Muscle of leg (tissue), 11 donors: ENCODE measurements around the gene KRT77. TPM values are rescaled to one million over a fixed set of nuclear protein-coding genes. Genes with fewer than 3 reads are reported as not detected.

Source experiments
- DNase-seq: peaks from one replicate; pipeline ENCODE4 v3.0.0; 2013
- H3K27ac ChIP-seq: one replicate; pipeline ENCODE4 v1.5.1; 2013; ENCODE audit warnings: mild to moderate bottlenecking, low read length, control low read depth
- H3K27me3 ChIP-seq: one replicate; pipeline ENCODE4 v1.6.1; 2013; ENCODE audit warnings: low read length; ENCODE audit not compliant: control insufficient read depth, insufficient read depth
- H3K36me3 ChIP-seq: one replicate; pipeline ENCODE4 v1.6.1; 2013; ENCODE audit warnings: low read length; ENCODE audit not compliant: control insufficient read depth, insufficient read depth
- H3K4me1 ChIP-seq: one replicate; pipeline ENCODE4 v1.6.1; 2013; ENCODE audit warnings: low read length; ENCODE audit not compliant: control insufficient read depth, insufficient read depth
- H3K4me3 ChIP-seq: one replicate; pipeline ENCODE4 v1.5.1; 2013; ENCODE audit warnings: low read length, control low read depth
- H3K9me3 ChIP-seq: replicated peaks from 2 replicates; pipeline ENCODE4 v1.6.1; 2013; ENCODE audit warnings: low read depth, low read length; ENCODE audit not compliant: control insufficient read depth
- WGBS: methylation state at CpG from one replicate; pipeline ENCODE4 v1.1.5; 2013; ENCODE audit warnings: missing lambda C conversion rate; ENCODE audit not compliant: insufficient coverage; 5-methylcytosine and 5-hydroxymethylcytosine counted together
- polyA plus RNA-seq, 8 donors: library from polyadenylated mRNA; unstranded; fragments of 120-200 nt; gene quantifications; one replicate each; pipeline versions ENCODE4 v1.2.1 to v1.2.3, GENCODE V29; 2013; ENCODE audit warnings: inconsistent platforms in 1 of 8, low replicate concordance in 1 of 8; ENCODE audit not compliant: insufficient read length in 8 of 8, insufficient read depth in 1 of 8
- total RNA-seq: library from RNA; stranded (reverse); fragments of 120-200 nt; gene quantifications from one replicate; pipeline ENCODE4 v1.2.4, GENCODE V29; 2013

Gene KRT77
- total and polyA plus RNA-seq, 9 donors, result 0.08 to 0.61 TPM; not detected in 7

GRCh38 chr12:52650520-52651081 is 52.7 kb downstream of the KRT77 start:
- no peaks in the 10 kb centered on the region for H3K9me3 ChIP-seq
- H3K27me3 ChIP-seq, result peaks cover 17% of the 10 kb centered on the region
- no peak overlapping the region for H3K27ac ChIP-seq
- 35% methylated on average over 12 of the region's 12 CpGs for WGBS
- no peak overlapping the region for H3K4me3 ChIP-seq
- H3K36me3 ChIP-seq, result no peaks in the 10 kb centered on the region
- peaks cover 7% of the 10 kb centered on the region for H3K4me1 ChIP-seq
- peak; percentile 47 for DNase-seq

DNA sequence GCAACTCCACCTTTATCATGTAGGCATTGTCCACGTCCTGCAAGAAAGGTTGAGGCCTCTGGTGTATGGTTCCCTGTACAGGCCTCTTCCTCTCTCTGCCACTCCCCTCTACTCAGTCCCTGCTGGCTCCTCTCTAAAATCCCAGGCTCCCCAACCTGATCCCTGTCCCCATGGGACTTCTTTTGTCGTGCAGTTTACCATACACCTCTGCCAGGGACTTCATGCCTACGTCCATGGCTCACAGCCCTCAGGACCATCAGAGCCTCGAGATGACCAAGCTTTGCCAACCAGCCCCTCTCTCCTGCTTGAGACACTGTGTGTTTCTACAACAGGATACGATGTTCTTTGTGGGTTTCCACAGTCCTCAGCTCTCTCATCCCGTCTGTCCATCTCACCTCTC is 54.3 kb downstream of the KRT77 start:
- H3K4me1 ChIP-seq, result peaks cover 7% of the 10 kb centered on the region
- H3K4me3 ChIP-seq, result no peak overlapping the region
- H3K27ac ChIP-seq, result no peak overlapping the region
- H3K36me3 ChIP-seq, result no peaks in the 10 kb centered on the region
- 70% methylated on average over 6 of the region's 6 CpGs for WGBS
- peaks cover 19% of the 10 kb centered on the region for H3K27me3 ChIP-seq
- no peak for DNase-seq
- H3K9me3 ChIP-seq, result no peaks in the 10 kb centered on the region

- no peaks in the 10 kb centered on the region for H3K9me3 ChIP-seq
- WGBS, result 83% methylated on average over 5 of the region's 8 CpGs
- H3K4me1 ChIP-seq, result peaks cover 7% of the 10 kb centered on the region
- peaks cover 22% of the 10 kb centered on the region for H3K27me3 ChIP-seq
- no peak overlapping the region for H3K27ac ChIP-seq
- DNase-seq, result no peak
- no peaks in the 10 kb centered on the region for H3K36me3 ChIP-seq
- H3K4me3 ChIP-seq, result no peak overlapping the region
These were observed 55.2 kb downstream of the KRT77 start for GRCh38 chr12:52648012-52648550.

GRCh38 chr12:52647601-52648000 is 55.7 kb downstream of the KRT77 start:
- Histone ChIP-seq H3K9me3 (no peaks in the 10 kb centered on the region), H3K4me3 (no peak overlapping the region), H3K36me3 (no peaks in the 10 kb centered on the region), H3K27me3 (peaks cover 22% of the 10 kb centered on the region), H3K4me1 (peaks cover 7% of the 10 kb centered on the region), H3K27ac (no peak overlapping the region)
- 79% methylated on average over 9 of the region's 9 CpGs for WGBS
- DNase-seq, result no peak

GRCh38 chr12:52646613-52647012 is 56.7 kb downstream of the KRT77 start:
- WGBS, result 70% methylated on average over 12 of the region's 12 CpGs
- DNase-seq, result no peak
- Histone ChIP-seq H3K9me3 (no peaks in the 10 kb centered on the region), H3K4me3 (no peak overlapping the region), H3K36me3 (no peaks in the 10 kb centered on the region), H3K27ac (no peak overlapping the region), H3K4me1 (peaks cover 7% of the 10 kb centered on the region), H3K27me3 (peaks cover 22% of the 10 kb centered on the region)

- H3K9me3 ChIP-seq, result no peaks in the 10 kb centered on the region
- H3K36me3 ChIP-seq, result no peaks in the 10 kb centered on the region
- H3K27ac ChIP-seq, result no peak overlapping the region
- 40% methylated on average over 1 of the region's 4 CpGs for WGBS
- H3K4me1 ChIP-seq, result peaks cover 7% of the 10 kb centered on the region
- H3K4me3 ChIP-seq, result no peak overlapping the region
- DNase-seq, result no peak
- H3K27me3 ChIP-seq, result peaks cover 22% of the 10 kb centered on the region
These were observed 57.3 kb downstream of the KRT77 start for GRCh38 chr12:52645982-52646381.

DNA sequence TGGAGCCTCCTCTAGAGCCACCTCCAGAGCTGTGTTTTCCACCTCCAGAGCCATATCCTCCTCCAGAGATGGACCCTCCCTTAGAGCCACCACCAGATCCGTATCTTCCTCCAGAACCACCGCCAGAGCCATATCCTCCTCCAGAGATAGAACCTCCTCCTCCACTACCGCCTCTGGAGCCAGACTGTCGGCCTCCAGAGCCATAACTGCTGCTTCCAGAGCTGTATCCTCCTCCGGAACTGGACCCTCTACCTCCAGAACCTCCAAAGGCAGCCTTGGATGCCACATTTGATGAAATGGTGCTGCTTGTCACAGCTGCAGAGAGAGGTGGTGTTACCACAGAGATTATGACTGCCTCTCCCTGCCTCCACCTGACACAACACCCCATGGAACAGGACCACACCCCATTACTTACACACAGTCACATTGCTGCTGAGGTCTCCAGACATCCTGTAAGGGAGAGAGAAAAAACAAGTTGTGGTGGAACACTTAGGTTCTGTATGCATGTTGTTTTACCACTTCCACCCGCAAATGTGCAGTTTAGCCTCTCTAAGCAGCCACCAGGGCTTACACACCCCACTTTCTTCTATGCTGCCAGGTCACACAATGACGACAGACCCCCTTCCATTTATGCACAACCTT is 58.1 kb downstream of the KRT77 start:
- Histone ChIP-seq H3K27ac (no peak overlapping the region), H3K36me3 (no peaks in the 10 kb centered on the region), H3K4me1 (peaks cover 2% of the 10 kb centered on the region), H3K27me3 (peaks cover 16% of the 10 kb centered on the region), H3K4me3 (no peak overlapping the region), H3K9me3 (no peaks in the 10 kb centered on the region)
- WGBS, result 82% methylated on average over 7 of the region's 7 CpGs
- no peak for DNase-seq

DNA sequence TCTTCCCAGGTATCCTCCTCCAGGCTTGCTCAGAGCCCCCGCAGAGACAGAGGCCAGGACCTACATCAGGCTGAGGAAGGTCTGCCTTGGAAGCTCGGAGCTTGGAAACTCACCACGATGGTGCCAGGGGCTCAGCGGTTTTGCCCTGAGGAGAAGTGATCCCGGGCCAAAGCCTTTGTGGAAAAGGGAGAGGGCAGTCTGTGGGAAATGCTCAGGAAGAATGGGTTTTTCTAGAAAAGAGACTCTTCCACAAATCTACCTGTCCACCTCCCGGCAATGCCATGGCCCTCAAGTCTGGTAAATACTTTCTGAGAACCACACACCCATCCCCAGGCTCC is 59.3 kb downstream of the KRT77 start:
- H3K4me3 ChIP-seq, result no peak overlapping the region
- 78% methylated on average over 4 of the region's 6 CpGs for WGBS
- no peaks in the 10 kb centered on the region for H3K9me3 ChIP-seq
- H3K4me1 ChIP-seq, result no peaks in the 10 kb centered on the region
- no peak for DNase-seq
- no peak overlapping the region for H3K27ac ChIP-seq
- H3K27me3 ChIP-seq, result peaks cover 15% of the 10 kb centered on the region
- H3K36me3 ChIP-seq, result no peaks in the 10 kb centered on the region

GRCh38 chr12:52643233-52644077 is 59.9 kb downstream of the KRT77 start:
- Histone ChIP-seq H3K36me3 (no peaks in the 10 kb centered on the region), H3K4me3 (no peak overlapping the region), H3K4me1 (no peaks in the 10 kb centered on the region), H3K27ac (no peak overlapping the region), H3K9me3 (no peaks in the 10 kb centered on the region), H3K27me3 (peaks cover 15% of the 10 kb centered on the region)
- WGBS, result 62% methylated on average over 4 of the region's 10 CpGs
- DNase-seq, result no peak

DNA sequence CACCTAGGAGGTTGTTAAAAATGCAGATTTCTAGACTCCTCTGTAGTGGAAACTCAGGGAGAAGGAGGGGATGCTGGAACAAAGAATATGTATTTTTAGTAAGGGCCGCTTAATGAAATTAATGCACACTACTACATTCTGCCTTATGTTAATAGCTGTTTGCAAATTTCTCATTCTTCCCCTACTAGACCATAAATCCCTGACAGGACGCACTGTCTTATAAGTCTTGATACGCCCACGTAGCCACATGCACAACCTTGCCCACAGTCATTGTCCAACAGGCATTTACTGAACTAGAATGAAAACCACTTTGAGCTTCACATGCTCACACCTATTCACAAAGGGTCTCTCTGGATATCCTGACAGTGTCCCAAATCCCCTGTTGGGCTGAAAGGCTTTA is 61.9 kb downstream of the KRT77 start:
- H3K9me3 ChIP-seq, result no peaks in the 10 kb centered on the region
- no peak for DNase-seq
- H3K27ac ChIP-seq, result no peak overlapping the region
- H3K36me3 ChIP-seq, result no peaks in the 10 kb centered on the region
- 83% methylated on average over 3 of the region's 4 CpGs for WGBS
- H3K27me3 ChIP-seq, result peaks cover 15% of the 10 kb centered on the region
- H3K4me1 ChIP-seq, result no peaks in the 10 kb centered on the region
- H3K4me3 ChIP-seq, result no peak overlapping the region
